PFSK-1 (cell line): ENCODE data around the gene CTNNA3.

Source experiments
- POLR2AphosphoS5 ChIP-seq: IDR thresholded peaks from 2 replicates; pipeline ENCODE4 v1.6.1; 2012; ENCODE audit warnings: low read depth, mild to moderate bottlenecking, control low read depth, low read length, moderate library complexity
- TF ChIP-seq, protein P1 (sequence below), 2 experiments: IDR thresholded peaks; 2 replicates each; pipeline versions ENCODE4 v1.6.1 to v1.8.0; 2011 to 2012; ENCODE audit warnings: low read depth in 2 of 2, low read length in 2 of 2, control low read depth in 1 of 2, inconsistent platforms in 1 of 2, mild to moderate bottlenecking in 1 of 2, moderate library complexity in 1 of 2; ENCODE audit not compliant: insufficient read depth in 1 of 2

GRCh38 chr10:67630904-67631303 lies 65.1 kb downstream of the CTNNA3 start:
- no peak for TF ChIP-seq POLR2AphosphoS5
- TF ChIP-seq, protein P1, sequence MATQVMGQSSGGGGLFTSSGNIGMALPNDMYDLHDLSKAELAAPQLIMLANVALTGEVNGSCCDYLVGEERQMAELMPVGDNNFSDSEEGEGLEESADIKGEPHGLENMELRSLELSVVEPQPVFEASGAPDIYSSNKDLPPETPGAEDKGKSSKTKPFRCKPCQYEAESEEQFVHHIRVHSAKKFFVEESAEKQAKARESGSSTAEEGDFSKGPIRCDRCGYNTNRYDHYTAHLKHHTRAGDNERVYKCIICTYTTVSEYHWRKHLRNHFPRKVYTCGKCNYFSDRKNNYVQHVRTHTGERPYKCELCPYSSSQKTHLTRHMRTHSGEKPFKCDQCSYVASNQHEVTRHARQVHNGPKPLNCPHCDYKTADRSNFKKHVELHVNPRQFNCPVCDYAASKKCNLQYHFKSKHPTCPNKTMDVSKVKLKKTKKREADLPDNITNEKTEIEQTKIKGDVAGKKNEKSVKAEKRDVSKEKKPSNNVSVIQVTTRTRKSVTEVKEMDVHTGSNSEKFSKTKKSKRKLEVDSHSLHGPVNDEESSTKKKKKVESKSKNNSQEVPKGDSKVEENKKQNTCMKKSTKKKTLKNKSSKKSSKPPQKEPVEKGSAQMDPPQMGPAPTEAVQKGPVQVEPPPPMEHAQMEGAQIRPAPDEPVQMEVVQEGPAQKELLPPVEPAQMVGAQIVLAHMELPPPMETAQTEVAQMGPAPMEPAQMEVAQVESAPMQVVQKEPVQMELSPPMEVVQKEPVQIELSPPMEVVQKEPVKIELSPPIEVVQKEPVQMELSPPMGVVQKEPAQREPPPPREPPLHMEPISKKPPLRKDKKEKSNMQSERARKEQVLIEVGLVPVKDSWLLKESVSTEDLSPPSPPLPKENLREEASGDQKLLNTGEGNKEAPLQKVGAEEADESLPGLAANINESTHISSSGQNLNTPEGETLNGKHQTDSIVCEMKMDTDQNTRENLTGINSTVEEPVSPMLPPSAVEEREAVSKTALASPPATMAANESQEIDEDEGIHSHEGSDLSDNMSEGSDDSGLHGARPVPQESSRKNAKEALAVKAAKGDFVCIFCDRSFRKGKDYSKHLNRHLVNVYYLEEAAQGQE (IDR thresholded peaks at IDR 0.05; ENCODE audit: insufficient read depth in 1 of 2, low read depth in 2 of 2, low read length in 2 of 2) = no peak
